Caco-2 (cell line): Measurements from ENCODE around the gene DNA2. TPM values are rescaled to one million over a fixed set of nuclear protein-coding genes. Genes with fewer than 3 reads are reported as not detected.

Experiments used
- BruUV-seq: library from RNA; stranded (reverse); fragments of 400-500 nt; replicated peaks from 2 replicates; lab custom pipeline; 2021; lab: Mats Ljungman, UMichigan
- CTCF ChIA-PET: fragments of 300-600 bp; sonication (Branson Sonifier 250); formaldehyde crosslinking; loops from one replicate; lab custom pipeline; 2022; ENCODE audit warnings: antibody characterized with exemption; lab: Charles Lee
- POLR2A ChIA-PET: fragments of 300-600 bp; sonication (Branson Sonifier 250); formaldehyde crosslinking; loops from one replicate; lab custom pipeline; 2022; ENCODE audit warnings: antibody characterized with exemption; lab: Charles Lee
- DNase-seq, 2 experiments: peaks; one replicate each; pipeline versions ENCODE4 v3.0.0 to v3.0.0-alpha.2; 2020 to 2022
- H3K27me3 ChIP-seq: replicated peaks from 2 replicates; pipeline ENCODE4 v1.6.0; 2011; ENCODE audit warnings: low read length; ENCODE audit not compliant: control insufficient read depth, insufficient read depth
- H3K36me3 ChIP-seq: 2 replicates; pipeline ENCODE4 v1.5.1; 2011; ENCODE audit warnings: low read length; ENCODE audit not compliant: control insufficient read depth, insufficient read depth
- H3K4me1 ChIP-seq: fragments of 250-450 bp; sonication (Bioruptor Pico); 2 replicates; pipeline ENCODE4 v1.5.1; 2020; ENCODE audit warnings: mild to moderate bottlenecking
- H3K4me3 ChIP-seq: 2 replicates; pipeline ENCODE4 v1.5.1; 2011; ENCODE audit warnings: low read depth, mild to moderate bottlenecking, control low read depth, low read length
- H3K9me3 ChIP-seq: fragments of 250-450 bp; sonication (Bioruptor Pico); 2 replicates; pipeline ENCODE4 v1.5.1; 2020; ENCODE audit warnings: mild to moderate bottlenecking, moderate library complexity
- H3K27ac Mint-ChIP-seq: one replicate; pipeline ENCODE4 v1.8.0; 2022; ENCODE audit warnings: mixed read lengths; ENCODE audit not compliant: unreplicated experiment
- H3K27me3 Mint-ChIP-seq: one replicate; pipeline ENCODE4 v1.8.0; 2022; ENCODE audit warnings: mixed read lengths; ENCODE audit not compliant: insufficient read depth, unreplicated experiment
- H3K36me3 Mint-ChIP-seq: one replicate; pipeline ENCODE4 v1.8.0; 2022; ENCODE audit warnings: mild to moderate bottlenecking, mixed read lengths; ENCODE audit not compliant: insufficient read depth, unreplicated experiment
- H3K4me1 Mint-ChIP-seq: one replicate; pipeline ENCODE4 v1.8.0; 2022; ENCODE audit warnings: low read depth, mixed read lengths; ENCODE audit not compliant: unreplicated experiment
- H3K4me3 Mint-ChIP-seq: one replicate; pipeline ENCODE4 v1.8.0; 2022; ENCODE audit warnings: mild to moderate bottlenecking, moderate library complexity, mixed read lengths; ENCODE audit not compliant: unreplicated experiment
- H3K9me3 Mint-ChIP-seq: one replicate; pipeline ENCODE4 v1.8.0; 2022; ENCODE audit warnings: mixed read lengths; ENCODE audit not compliant: unreplicated experiment
- intact Hi-C: fragments of 100-400 bp; cut with micrococcal nuclease; formaldehyde crosslinking; loops from one replicate; pipeline ENCODE4 v1.10.0; 2022; ENCODE audit not compliant: unreplicated experiment
- total RNA-seq: library from RNA; stranded (reverse); gene quantifications from 2 replicates; pipeline ENCODE4 v1.2.3, GENCODE V29; 2022
- TF ChIP-seq, protein P1 (sequence below), 2 experiments: fragments of 200-600 bp in 1 of 2; IDR thresholded peaks; 1 replicate in 1 of 2; 2 replicates in 1 of 2; pipeline versions ENCODE4 v1.5.1 to v1.8.0; 2011 to 2022; ENCODE audit warnings: antibody characterized with exemption in 1 of 2, control low read depth in 1 of 2, inconsistent platforms in 1 of 2, low read depth in 1 of 2, low read length in 1 of 2, mild to moderate bottlenecking in 1 of 2, moderate library complexity in 1 of 2; ENCODE audit not compliant: insufficient read depth in 1 of 2, severe bottlenecking in 1 of 2, unreplicated experiment in 1 of 2

DNA2 gene
- total RNA-seq, 1 experiment from 2014 or later, result 88.1 TPM

DNA sequence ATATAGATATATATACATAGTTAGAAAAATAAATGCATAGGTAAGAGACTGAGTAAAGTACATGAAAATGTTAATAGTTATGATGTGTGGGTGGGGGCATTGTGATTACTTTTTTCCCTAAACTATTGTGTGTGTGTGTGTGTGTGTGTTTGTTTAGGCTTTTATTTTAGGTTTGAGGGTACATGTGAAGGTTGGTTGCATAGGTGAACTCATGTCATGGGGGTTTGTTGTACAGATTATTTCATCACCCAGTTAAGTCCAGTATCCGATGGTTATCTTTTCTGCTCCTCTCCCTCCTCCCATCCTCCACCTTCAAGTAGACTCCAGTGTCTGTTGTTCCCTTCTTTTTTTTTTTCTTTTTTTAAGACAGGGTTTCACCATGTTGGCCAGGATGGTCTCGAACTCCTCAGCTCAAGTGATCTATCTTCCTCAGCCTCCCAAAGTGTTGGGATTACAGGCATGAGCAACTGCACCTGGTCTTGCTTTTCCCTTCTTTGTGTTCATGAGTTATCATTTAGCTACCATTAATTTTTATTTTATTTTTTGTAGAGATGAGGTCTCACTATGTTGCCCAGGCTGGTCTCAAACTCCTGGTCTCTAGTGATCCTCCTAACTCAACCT lies 62.8 kb downstream of the DNA2 start:
- Histone ChIP-seq H3K27me3 (no peaks in the 10 kb centered on the region), H3K4me3 (no peak overlapping the region), H3K4me1 (peaks cover 7% of the 10 kb centered on the region; the same call in 1 of the 2 replicates), H3K9me3 (no peaks in the 10 kb centered on the region), H3K36me3 (no peaks in the 10 kb centered on the region)
- ChIA-PET CTCF (interaction anchor here (1.2 kb wide), 1 partner anchor 13 kb away, joined by 3 read pairs; no protein-coding TSS in a partner anchor), POLR2A (interaction anchor here (0.5 kb wide), 1 partner anchor 415 kb away, joined by 10 read pairs; no protein-coding TSS in a partner anchor)
- Mint-ChIP-seq H3K4me3 (no peak overlapping the region), H3K27ac (peak overlapping the region; percentile 97), H3K36me3 (peaks cover 47% of the 10 kb centered on the region), H3K9me3 (no peaks in the 10 kb centered on the region), H3K27me3 (no peaks in the 10 kb centered on the region), H3K4me1 (peaks cover 16% of the 10 kb centered on the region)
- intact Hi-C loops, result no loop called here
- no TSS peak for BruUV-seq
- TF ChIP-seq, protein P1, sequence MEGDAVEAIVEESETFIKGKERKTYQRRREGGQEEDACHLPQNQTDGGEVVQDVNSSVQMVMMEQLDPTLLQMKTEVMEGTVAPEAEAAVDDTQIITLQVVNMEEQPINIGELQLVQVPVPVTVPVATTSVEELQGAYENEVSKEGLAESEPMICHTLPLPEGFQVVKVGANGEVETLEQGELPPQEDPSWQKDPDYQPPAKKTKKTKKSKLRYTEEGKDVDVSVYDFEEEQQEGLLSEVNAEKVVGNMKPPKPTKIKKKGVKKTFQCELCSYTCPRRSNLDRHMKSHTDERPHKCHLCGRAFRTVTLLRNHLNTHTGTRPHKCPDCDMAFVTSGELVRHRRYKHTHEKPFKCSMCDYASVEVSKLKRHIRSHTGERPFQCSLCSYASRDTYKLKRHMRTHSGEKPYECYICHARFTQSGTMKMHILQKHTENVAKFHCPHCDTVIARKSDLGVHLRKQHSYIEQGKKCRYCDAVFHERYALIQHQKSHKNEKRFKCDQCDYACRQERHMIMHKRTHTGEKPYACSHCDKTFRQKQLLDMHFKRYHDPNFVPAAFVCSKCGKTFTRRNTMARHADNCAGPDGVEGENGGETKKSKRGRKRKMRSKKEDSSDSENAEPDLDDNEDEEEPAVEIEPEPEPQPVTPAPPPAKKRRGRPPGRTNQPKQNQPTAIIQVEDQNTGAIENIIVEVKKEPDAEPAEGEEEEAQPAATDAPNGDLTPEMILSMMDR (IDR thresholded peaks at IDR 0.05; ENCODE audit: insufficient read depth in 1 of 2, low read depth in 1 of 2, low read length in 1 of 2, severe bottlenecking in 1 of 2, unreplicated experiment in 1 of 2), result no peak
- no peak for DNase-seq

DNA sequence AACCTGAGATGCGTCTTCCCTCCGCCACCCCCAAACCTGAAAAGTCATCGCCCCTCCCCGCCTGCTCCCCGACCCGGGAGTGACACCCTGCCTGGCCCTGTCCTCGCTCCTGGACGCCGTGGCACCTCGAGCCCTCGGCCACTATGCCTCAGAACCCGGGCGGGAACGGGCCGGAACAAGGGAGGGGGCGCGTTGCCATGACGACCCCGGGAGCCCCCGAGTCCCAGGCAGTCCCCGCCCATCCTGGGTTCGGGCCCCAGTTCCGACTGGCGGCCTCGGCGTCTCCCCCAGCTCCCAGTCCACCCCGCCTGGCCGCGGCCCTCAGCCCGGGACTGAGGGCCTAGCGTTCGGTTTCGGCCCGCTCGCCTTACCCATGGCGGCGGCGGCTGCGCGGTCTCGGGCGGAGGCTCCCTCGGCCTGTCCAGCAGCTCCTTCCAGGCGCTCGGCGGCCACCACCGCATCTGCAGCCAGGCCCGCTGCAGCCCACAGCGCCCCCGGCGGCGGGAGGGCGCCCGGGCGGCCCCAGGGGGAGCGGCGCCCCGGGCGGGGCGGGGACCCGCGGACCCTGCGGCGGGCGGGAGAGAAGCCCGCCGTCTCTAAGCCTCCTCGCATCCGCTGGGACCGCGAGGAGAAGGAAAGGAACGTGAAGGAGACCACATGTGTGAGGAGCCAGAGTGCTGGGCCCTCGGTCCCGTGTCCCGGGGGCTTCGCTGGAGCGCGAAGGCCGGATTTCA lies 64.8 kb downstream of the DNA2 start, which contains the start of gene RUFY2:
RUFY2 (minus strand) TSS at position 463 of the 734 bp plus-strand sequence; CDS start at position 375, 88 bp downstream.
- intact Hi-C loops, result loop anchor here (1.0 to 2.0 kb wide), 3 partner anchors 64 to 314 kb away; partner anchors contain the start of genes CCAR1, DNA2 and SLC25A16
- peaks cover 7% of the 10 kb centered on the region; the same call in 1 of the 2 replicates for H3K4me1 ChIP-seq
- H3K27ac Mint-ChIP-seq, result peak within 1 kb of the TSS; percentile 97
- H3K4me3 Mint-ChIP-seq, result peak within 1 kb of the TSS; percentile 95
- peaks cover 32% of the 10 kb centered on the region for H3K36me3 Mint-ChIP-seq
- no peaks in the 10 kb centered on the region for H3K9me3 ChIP-seq
- no peaks in the 10 kb centered on the region for H3K9me3 Mint-ChIP-seq
- CTCF ChIA-PET, result interaction anchor here (0.6 to 1.0 kb wide), 10 partner anchors 8 to 194 kb away, joined by 3 to 5 read pairs (median 4); partner anchors contain the start of gene DNA2
- TF ChIP-seq, protein P1 (IDR thresholded peaks at IDR 0.05; ENCODE audit: insufficient read depth in 1 of 2, low read depth in 1 of 2, low read length in 1 of 2, severe bottlenecking in 1 of 2, unreplicated experiment in 1 of 2), result peak; percentile 63 to 81
- H3K4me3 ChIP-seq, result peak within 1 kb of the TSS; percentile 99
- no TSS peak for BruUV-seq
- peak; percentile 89 to 98 for DNase-seq
- peaks cover 16% of the 10 kb centered on the region for H3K4me1 Mint-ChIP-seq
- no peaks in the 10 kb centered on the region for H3K27me3 Mint-ChIP-seq
- POLR2A ChIA-PET, result interaction anchor here (0.6 to 0.9 kb wide), 5 partner anchors 67 to 549 kb away, joined by 3 to 12 read pairs (median 6); partner anchors contain the start of genes DDX21, HNRNPH3 and STOX1
- H3K27me3 ChIP-seq, result no peaks in the 10 kb centered on the region
- H3K36me3 ChIP-seq, result no peaks in the 10 kb centered on the region
